Sigmoid colon (tissue), 4 donors: Measurements from ENCODE around the gene CSNK2A1.

Source experiments
- CTCF ChIP-seq, 4 experiments: fragments of 450-650 bp in 3 of 4; fragments of 200-600 bp in 1 of 4; IDR thresholded peaks; one replicate each; pipeline ENCODE4 v1.5.1; 2016 to 2019; ENCODE audit warnings: antibody characterized with exemption in 4 of 4, mild to moderate bottlenecking in 3 of 4, moderate library complexity in 2 of 4
- EP300 ChIP-seq, 4 donors: sonication (generic); formaldehyde crosslinking; IDR thresholded peaks; one replicate each; pipeline ENCODE4 v1.6.1; 2017; ENCODE audit warnings: antibody characterized with exemption in 4 of 4
- POLR2A ChIP-seq, 2 donors: fragments of 450-650 bp; IDR thresholded peaks; one replicate each; pipeline ENCODE4 v1.6.1; 2016; ENCODE audit warnings: antibody characterized with exemption in 2 of 2, mild to moderate bottlenecking in 2 of 2, moderate library complexity in 2 of 2
- POLR2AphosphoS5 ChIP-seq, 4 donors: sonication (generic); formaldehyde crosslinking; IDR thresholded peaks; one replicate each; pipeline ENCODE4 v1.6.1; 2017; ENCODE audit warnings: antibody characterized with exemption in 4 of 4

GRCh38 chr20:532530-532929 is 11.1 kb downstream of the CSNK2A1 start:
- no peak for TF ChIP-seq POLR2A (IDR thresholded peaks at IDR 0.05)
- no peak for TF ChIP-seq CTCF (IDR thresholded peaks at IDR 0.05)
- no peak for TF ChIP-seq POLR2AphosphoS5 (IDR thresholded peaks at IDR 0.05)
- no peak for TF ChIP-seq EP300 (IDR thresholded peaks at IDR 0.05)
